Activated CD8-positive, alpha-beta memory T cell treated with anti-CD3 and anti-CD28 coated beads for 1 hour (primary cell): ENCODE measurements around the gene CCDC182.

Experiments
- DNase-seq, 2 donors: peaks; one replicate each; pipeline ENCODE4 v3.0.0-alpha.2; 2020; ENCODE audit warnings: low read depth in 1 of 2; ENCODE audit errors: extremely low read depth in 1 of 2

Gene CCDC182

GRCh38 chr17:57730026-57730701, 14.9 kb downstream of the CCDC182 start:
- no peak for DNase-seq

- no peak for DNase-seq
Observed at GRCh38 chr17:57727630-57728175, 17.4 kb downstream of the CCDC182 start.

GRCh38 chr17:57726838-57727237, 18.3 kb downstream of the CCDC182 start:
- DNase-seq: no peak

GRCh38 chr17:57726213-57726790, 18.8 kb downstream of the CCDC182 start:
- DNase-seq: no peak

GRCh38 chr17:57724729-57725125, 20.4 kb downstream of the CCDC182 start:
- DNase-seq: no peak

GRCh38 chr17:57724026-57724728, 20.9 kb downstream of the CCDC182 start:
- no peak for DNase-seq

GRCh38 chr17:57723427-57724025, 21.6 kb downstream of the CCDC182 start:
- no peak for DNase-seq

GRCh38 chr17:57722704-57723043, 22.4 kb downstream of the CCDC182 start:
- no peak for DNase-seq

- no peak for DNase-seq
Observed at GRCh38 chr17:57721967-57722703, 23.0 kb downstream of the CCDC182 start.

- DNase-seq: no peak
Observed at GRCh38 chr17:57720386-57721035, 24.6 kb downstream of the CCDC182 start.

- no peak for DNase-seq
Observed at GRCh38 chr17:57718878-57719277, 26.2 kb downstream of the CCDC182 start.

- DNase-seq: no peak
Observed at GRCh38 chr17:57715981-57716380, 29.1 kb downstream of the CCDC182 start.

GRCh38 chr17:57714665-57715180, 30.4 kb downstream of the CCDC182 start:
- DNase-seq: no peak

GRCh38 chr17:57713140-57713539, 32.0 kb downstream of the CCDC182 start:
- DNase-seq: no peak

- DNase-seq: no peak
Observed at GRCh38 chr17:57708410-57708809, 36.7 kb downstream of the CCDC182 start.

- no peak for DNase-seq
Observed at GRCh38 chr17:57707892-57708291, 37.2 kb downstream of the CCDC182 start.

- DNase-seq: no peak
Observed at GRCh38 chr17:57706761-57707160, 38.3 kb downstream of the CCDC182 start.

GRCh38 chr17:57705921-57706695, 39.0 kb downstream of the CCDC182 start:
- no peak for DNase-seq

- no peak for DNase-seq
Observed at GRCh38 chr17:57704448-57704847, 40.7 kb downstream of the CCDC182 start.
